Progenitor cell of endocrine pancreas (in vitro differentiated cells): ENCODE data around the gene CAMK2D. TPM values are rescaled to one million over a fixed set of nuclear protein-coding genes. Genes with fewer than 3 reads are reported as not detected.

Experiments used
- DNase-seq: peaks from one replicate; pipeline ENCODE4 v3.0.0; 2021; ENCODE audit warnings: low spot score; ENCODE audit not compliant: unreplicated experiment
- H3K27ac Mint-ChIP-seq: 2 replicates; pipeline ENCODE4 v1.8.0; 2021; ENCODE audit warnings: mild to moderate bottlenecking, moderate library complexity, mixed read lengths
- H3K27me3 Mint-ChIP-seq: 2 replicates; pipeline ENCODE4 v1.8.0; 2021; ENCODE audit warnings: mixed read lengths
- H3K36me3 Mint-ChIP-seq: 2 replicates; pipeline ENCODE4 v1.8.0; 2022; ENCODE audit warnings: mixed read lengths; ENCODE audit not compliant: insufficient read depth
- H3K4me1 Mint-ChIP-seq: 2 replicates; pipeline ENCODE4 v1.8.0; 2021; ENCODE audit warnings: low read depth, mixed read lengths
- H3K4me3 Mint-ChIP-seq: 2 replicates; pipeline ENCODE4 v1.8.0; 2021; ENCODE audit warnings: low read depth, mild to moderate bottlenecking, moderate library complexity, mixed read lengths
- H3K9me3 Mint-ChIP-seq: 2 replicates; pipeline ENCODE4 v1.8.0; 2021; ENCODE audit warnings: low read depth, mixed read lengths
- total RNA-seq: library from RNA; stranded (reverse); gene quantifications from 2 replicates; pipeline ENCODE4 v1.2.1, GENCODE V29; 2021
- TF ChIP-seq, protein P1 (sequence below): fragments of 200-600 bp; sonication (generic); IDR thresholded peaks from one replicate; pipeline ENCODE4 v1.5.0; 2021; ENCODE audit warnings: antibody characterized with exemption, mild to moderate bottlenecking; ENCODE audit not compliant: unreplicated experiment

The CAMK2D gene
- total RNA-seq, 1 donor from 2014 or later, result 74.4 TPM

DNA sequence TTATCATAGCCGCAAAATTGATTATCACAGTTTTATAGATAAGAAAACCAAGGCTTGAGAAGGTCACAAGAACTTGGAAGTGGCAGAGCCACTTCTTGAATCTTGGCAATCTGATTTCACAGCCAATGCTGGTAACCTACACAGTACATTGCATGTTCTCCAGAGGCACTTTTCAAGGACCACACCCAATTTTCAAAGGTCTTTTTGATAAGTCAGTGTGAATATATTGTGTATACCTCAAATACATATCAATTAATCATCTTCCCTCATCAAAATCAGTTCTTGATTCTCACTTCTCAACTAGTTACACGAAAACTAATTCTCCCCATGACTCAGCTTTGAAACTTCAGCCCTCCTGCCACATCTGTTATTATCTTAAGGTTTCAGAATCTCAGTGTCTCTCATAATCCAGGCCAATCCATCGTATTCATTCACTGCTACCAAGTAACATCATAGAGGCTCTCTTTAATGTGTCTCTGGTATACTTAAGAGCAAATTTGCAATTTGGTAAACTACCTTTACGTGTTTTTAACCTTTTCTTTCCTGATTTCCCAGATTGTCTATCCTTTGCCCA is 16.8 kb downstream of the CAMK2D start:
- no peak overlapping the region for H3K27ac Mint-ChIP-seq
- TF ChIP-seq, protein P1, sequence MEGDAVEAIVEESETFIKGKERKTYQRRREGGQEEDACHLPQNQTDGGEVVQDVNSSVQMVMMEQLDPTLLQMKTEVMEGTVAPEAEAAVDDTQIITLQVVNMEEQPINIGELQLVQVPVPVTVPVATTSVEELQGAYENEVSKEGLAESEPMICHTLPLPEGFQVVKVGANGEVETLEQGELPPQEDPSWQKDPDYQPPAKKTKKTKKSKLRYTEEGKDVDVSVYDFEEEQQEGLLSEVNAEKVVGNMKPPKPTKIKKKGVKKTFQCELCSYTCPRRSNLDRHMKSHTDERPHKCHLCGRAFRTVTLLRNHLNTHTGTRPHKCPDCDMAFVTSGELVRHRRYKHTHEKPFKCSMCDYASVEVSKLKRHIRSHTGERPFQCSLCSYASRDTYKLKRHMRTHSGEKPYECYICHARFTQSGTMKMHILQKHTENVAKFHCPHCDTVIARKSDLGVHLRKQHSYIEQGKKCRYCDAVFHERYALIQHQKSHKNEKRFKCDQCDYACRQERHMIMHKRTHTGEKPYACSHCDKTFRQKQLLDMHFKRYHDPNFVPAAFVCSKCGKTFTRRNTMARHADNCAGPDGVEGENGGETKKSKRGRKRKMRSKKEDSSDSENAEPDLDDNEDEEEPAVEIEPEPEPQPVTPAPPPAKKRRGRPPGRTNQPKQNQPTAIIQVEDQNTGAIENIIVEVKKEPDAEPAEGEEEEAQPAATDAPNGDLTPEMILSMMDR, result no peak
- peaks cover 12% of the 10 kb centered on the region for H3K36me3 Mint-ChIP-seq
- DNase-seq, result no peak
- peaks cover 16% of the 10 kb centered on the region for H3K4me1 Mint-ChIP-seq
- no peaks in the 10 kb centered on the region for H3K27me3 Mint-ChIP-seq
- no peak overlapping the region for H3K4me3 Mint-ChIP-seq
- no peaks in the 10 kb centered on the region for H3K9me3 Mint-ChIP-seq

- no peak overlapping the region for H3K4me3 Mint-ChIP-seq
- H3K36me3 Mint-ChIP-seq, result peaks cover 14% of the 10 kb centered on the region
- no peak overlapping the region for H3K27ac Mint-ChIP-seq
- H3K4me1 Mint-ChIP-seq, result peaks cover 14% of the 10 kb centered on the region
- no peaks in the 10 kb centered on the region for H3K27me3 Mint-ChIP-seq
- TF ChIP-seq, protein P1, result no peak
- no peaks in the 10 kb centered on the region for H3K9me3 Mint-ChIP-seq
- DNase-seq, result no peak
Measured at GRCh38 chr4:113743690-113744089, 17.8 kb downstream of the CAMK2D start.

DNA sequence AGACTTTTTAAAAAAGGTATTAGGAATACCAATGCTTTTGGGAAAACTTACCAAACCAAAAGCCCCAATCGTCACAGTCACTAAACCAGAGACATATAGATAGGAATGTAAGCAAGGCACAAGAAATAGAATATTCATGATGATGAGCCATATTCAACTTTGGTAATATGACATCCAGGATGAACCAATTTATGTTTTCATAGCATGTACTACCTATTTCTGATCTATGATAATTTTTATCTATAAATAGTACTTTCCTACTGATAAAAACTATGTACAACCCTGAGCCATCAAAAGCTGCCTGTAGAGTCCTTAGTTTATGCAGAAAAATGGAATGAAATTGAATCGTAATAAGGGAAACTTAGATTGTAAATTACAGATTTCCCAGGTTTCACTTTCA is 18.9 kb downstream of the CAMK2D start:
- peaks cover 12% of the 10 kb centered on the region for H3K36me3 Mint-ChIP-seq
- peaks cover 6% of the 10 kb centered on the region for H3K4me1 Mint-ChIP-seq
- H3K9me3 Mint-ChIP-seq, result no peaks in the 10 kb centered on the region
- no peaks in the 10 kb centered on the region for H3K27me3 Mint-ChIP-seq
- no peak overlapping the region for H3K27ac Mint-ChIP-seq
- no peak for DNase-seq
- TF ChIP-seq, protein P1, result no peak
- H3K4me3 Mint-ChIP-seq, result no peak overlapping the region

DNA sequence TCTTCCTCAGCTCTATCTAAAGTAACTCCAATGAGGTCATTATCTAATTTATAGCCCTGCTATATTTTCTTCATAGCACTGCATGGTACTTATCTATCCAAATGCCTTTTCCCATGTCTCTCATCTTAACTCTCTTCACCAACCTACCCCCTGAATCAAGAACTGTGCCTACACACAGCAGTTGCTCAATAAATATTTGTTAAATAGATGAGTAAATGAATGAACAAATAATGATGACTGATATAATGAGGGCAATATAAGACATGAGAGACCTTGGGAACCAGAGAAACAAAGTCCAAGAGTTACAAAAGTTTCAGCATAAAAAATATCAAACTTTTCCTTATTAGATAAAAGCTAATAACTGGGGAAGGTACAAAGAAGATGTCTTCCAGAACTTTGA is 19.6 kb downstream of the CAMK2D start:
- H3K9me3 Mint-ChIP-seq, result no peaks in the 10 kb centered on the region

GRCh38 chr4:113740857-113741379 is 20.6 kb downstream of the CAMK2D start:
- no peaks in the 10 kb centered on the region for H3K27me3 Mint-ChIP-seq
- no peak for DNase-seq
- TF ChIP-seq, protein P1, result no peak

More for the DNA sequence above, 19.6 kb downstream of the CAMK2D start:
- TF ChIP-seq, protein P1, result no peak
- Mint-ChIP-seq H3K4me3 (no peak overlapping the region), H3K4me1 (peaks cover 4% of the 10 kb centered on the region), H3K27me3 (no peaks in the 10 kb centered on the region), H3K27ac (no peak overlapping the region), H3K36me3 (peaks cover 12% of the 10 kb centered on the region)
- DNase-seq, result no peak

More at GRCh38 chr4:113740857-113741379, 20.6 kb downstream of the CAMK2D start:
- Mint-ChIP-seq H3K4me1 (peaks cover 4% of the 10 kb centered on the region), H3K27ac (no peak overlapping the region), H3K4me3 (no peak overlapping the region), H3K9me3 (no peaks in the 10 kb centered on the region), H3K36me3 (peaks cover 12% of the 10 kb centered on the region)
